Loucy (cell line): ENCODE data around the gene SETD2.

Source experiments
- H2AFZ ChIP-seq: fragments of 200-600 bp; sonication (generic); 2 replicates; pipeline ENCODE4 v1.6.0; 2016; ENCODE audit warnings: antibody characterized with exemption, mild to moderate bottlenecking, low read length, moderate library complexity
- H3F3A ChIP-seq: fragments of 200-600 bp; 2 replicates; pipeline ENCODE4 v1.6.0; 2016; ENCODE audit warnings: antibody characterized with exemption, low read depth, mild to moderate bottlenecking
- H3K27me3 ChIP-seq: fragments of 200-600 bp; sonication (generic); 2 replicates; pipeline ENCODE4 v1.6.1; 2014; ENCODE audit warnings: low read length, mild to moderate bottlenecking; ENCODE audit not compliant: insufficient read depth, poor library complexity, severe bottlenecking
- H3K36me3 ChIP-seq: fragments of 200-600 bp; sonication (generic); 2 replicates; pipeline ENCODE4 v1.6.1; 2016; ENCODE audit warnings: low read length; ENCODE audit not compliant: insufficient read depth
- H3K4me1 ChIP-seq: fragments of 200-600 bp; sonication (generic); 2 replicates; pipeline ENCODE4 v1.5.1; 2014; ENCODE audit warnings: low read length, mild to moderate bottlenecking; ENCODE audit not compliant: insufficient read depth, poor library complexity, severe bottlenecking
- H3K4me2 ChIP-seq: fragments of 200-600 bp; sonication (generic); 2 replicates; pipeline ENCODE4 v1.6.0; 2014; ENCODE audit warnings: antibody characterized with exemption, low read length, low read depth, mild to moderate bottlenecking; ENCODE audit not compliant: poor library complexity, severe bottlenecking
- H3K4me3 ChIP-seq: fragments of 200-600 bp; sonication (generic); 2 replicates; pipeline ENCODE4 v1.5.1; 2014; ENCODE audit warnings: low read length, mild to moderate bottlenecking, mixed read lengths; ENCODE audit not compliant: poor library complexity, severe bottlenecking
- H3K79me2 ChIP-seq: fragments of 200-600 bp; sonication (generic); 2 replicates; pipeline ENCODE4 v1.6.1; 2014; ENCODE audit warnings: low read length; ENCODE audit not compliant: insufficient read depth
- H3K9ac ChIP-seq: fragments of 200-600 bp; sonication (generic); 2 replicates; pipeline ENCODE4 v1.6.0; 2014; ENCODE audit warnings: mild to moderate bottlenecking, low read depth, low read length, moderate library complexity; ENCODE audit not compliant: poor library complexity, severe bottlenecking
- H3K9me2 ChIP-seq: fragments of 200-600 bp; sonication (generic); replicated peaks from 2 replicates; pipeline ENCODE4 v1.6.1; 2016; ENCODE audit warnings: low read depth, low read length, mixed read lengths
- H3K9me3 ChIP-seq: fragments of 200-600 bp; sonication (generic); 2 replicates; pipeline ENCODE4 v1.6.1; 2014; ENCODE audit warnings: mild to moderate bottlenecking, antibody characterized with exemption, low read length, low read depth; ENCODE audit not compliant: insufficient read depth
- H4K20me1 ChIP-seq: fragments of 200-600 bp; sonication (generic); 2 replicates; pipeline ENCODE4 v1.6.0; 2014; ENCODE audit warnings: antibody characterized with exemption, low read length, mild to moderate bottlenecking; ENCODE audit not compliant: insufficient read depth, poor library complexity, severe bottlenecking
- EZH2phosphoT487 ChIP-seq: fragments of 200-600 bp; IDR thresholded peaks from 2 replicates; pipeline ENCODE4 v1.6.1; 2018; ENCODE audit warnings: antibody characterized with exemption, mild to moderate bottlenecking, moderate library complexity, borderline replicate concordance
- TF ChIP-seq, protein P1 (sequence below): fragments of 200-600 bp; sonication (generic); conservative IDR thresholded peaks from 2 replicates; pipeline ENCODE4 v1.5.1; 2014; ENCODE audit warnings: mild to moderate bottlenecking, antibody characterized with exemption, low read length

The SETD2 gene

DNA sequence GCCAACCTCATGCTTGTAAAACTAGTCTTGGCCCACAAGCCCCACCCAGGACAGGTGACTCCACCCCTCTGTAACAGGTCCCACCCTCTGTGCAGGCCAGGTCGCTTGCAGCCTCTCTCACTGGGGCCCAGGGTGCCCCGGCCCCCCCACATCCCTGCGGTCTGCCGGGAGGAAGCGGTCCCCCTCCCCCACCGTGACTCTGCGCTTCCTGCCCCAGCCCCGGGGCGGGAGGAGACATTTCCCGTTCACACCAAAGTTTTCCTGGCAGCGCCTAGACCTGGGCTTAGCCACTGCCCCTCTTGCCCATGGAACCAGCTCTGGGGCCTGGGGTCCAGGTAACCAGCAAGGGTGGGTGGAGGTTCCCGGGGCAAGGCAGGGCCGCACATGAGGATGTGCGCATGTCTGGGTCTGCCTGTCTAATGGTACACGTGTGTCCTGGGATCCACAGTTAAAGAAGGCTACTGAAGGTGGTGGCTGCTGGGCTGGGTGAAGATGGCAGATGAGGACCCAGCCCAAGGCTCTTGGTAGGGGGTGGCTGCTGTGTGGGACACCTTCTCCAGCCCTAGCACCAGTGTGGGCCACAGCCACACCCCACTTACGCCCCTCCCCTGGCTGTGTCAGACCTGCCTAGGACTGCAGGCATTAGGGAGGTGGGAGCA lies 176.0 kb downstream of the SETD2 start:
- Histone ChIP-seq H3K27me3 (no peaks in the 10 kb centered on the region), H3K4me1 (peaks cover 78% of the 10 kb centered on the region), H3K9ac (peak overlapping the region; percentile 73), H3K4me3 (peak overlapping the region; percentile 67), H3F3A (no peaks in the 10 kb centered on the region), H4K20me1 (no peaks in the 10 kb centered on the region), H3K79me2 (peaks cover 86% of the 10 kb centered on the region), H3K4me2 (peak overlapping the region; percentile 93), H3K36me3 (peaks cover 5% of the 10 kb centered on the region; the same call in 1 of the 2 replicates), H3K9me3 (no peaks in the 10 kb centered on the region), H2AFZ (no peak overlapping the region), H3K9me2 (no peaks in the 10 kb centered on the region)
- TF ChIP-seq, protein P1, sequence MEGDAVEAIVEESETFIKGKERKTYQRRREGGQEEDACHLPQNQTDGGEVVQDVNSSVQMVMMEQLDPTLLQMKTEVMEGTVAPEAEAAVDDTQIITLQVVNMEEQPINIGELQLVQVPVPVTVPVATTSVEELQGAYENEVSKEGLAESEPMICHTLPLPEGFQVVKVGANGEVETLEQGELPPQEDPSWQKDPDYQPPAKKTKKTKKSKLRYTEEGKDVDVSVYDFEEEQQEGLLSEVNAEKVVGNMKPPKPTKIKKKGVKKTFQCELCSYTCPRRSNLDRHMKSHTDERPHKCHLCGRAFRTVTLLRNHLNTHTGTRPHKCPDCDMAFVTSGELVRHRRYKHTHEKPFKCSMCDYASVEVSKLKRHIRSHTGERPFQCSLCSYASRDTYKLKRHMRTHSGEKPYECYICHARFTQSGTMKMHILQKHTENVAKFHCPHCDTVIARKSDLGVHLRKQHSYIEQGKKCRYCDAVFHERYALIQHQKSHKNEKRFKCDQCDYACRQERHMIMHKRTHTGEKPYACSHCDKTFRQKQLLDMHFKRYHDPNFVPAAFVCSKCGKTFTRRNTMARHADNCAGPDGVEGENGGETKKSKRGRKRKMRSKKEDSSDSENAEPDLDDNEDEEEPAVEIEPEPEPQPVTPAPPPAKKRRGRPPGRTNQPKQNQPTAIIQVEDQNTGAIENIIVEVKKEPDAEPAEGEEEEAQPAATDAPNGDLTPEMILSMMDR = no peak
- TF ChIP-seq EZH2phosphoT487 = no peak

GRCh38 chr3:46987319-46987742 lies 176.6 kb downstream of the SETD2 start:
- Histone ChIP-seq H3K27me3 (no peaks in the 10 kb centered on the region), H3K79me2 (peaks cover 91% of the 10 kb centered on the region), H3K9ac (peak overlapping the region; percentile 73), H3K36me3 (peaks cover 5% of the 10 kb centered on the region; the same call in 1 of the 2 replicates), H4K20me1 (no peaks in the 10 kb centered on the region), H3K4me1 (peaks cover 84% of the 10 kb centered on the region), H3K4me3 (peak overlapping the region; percentile 67), H2AFZ (no peak overlapping the region), H3F3A (no peaks in the 10 kb centered on the region), H3K4me2 (peak overlapping the region; percentile 93), H3K9me2 (no peaks in the 10 kb centered on the region), H3K9me3 (no peaks in the 10 kb centered on the region)
- TF ChIP-seq, protein P1 = no peak; the same call in 1 of the 2 replicates

DNA sequence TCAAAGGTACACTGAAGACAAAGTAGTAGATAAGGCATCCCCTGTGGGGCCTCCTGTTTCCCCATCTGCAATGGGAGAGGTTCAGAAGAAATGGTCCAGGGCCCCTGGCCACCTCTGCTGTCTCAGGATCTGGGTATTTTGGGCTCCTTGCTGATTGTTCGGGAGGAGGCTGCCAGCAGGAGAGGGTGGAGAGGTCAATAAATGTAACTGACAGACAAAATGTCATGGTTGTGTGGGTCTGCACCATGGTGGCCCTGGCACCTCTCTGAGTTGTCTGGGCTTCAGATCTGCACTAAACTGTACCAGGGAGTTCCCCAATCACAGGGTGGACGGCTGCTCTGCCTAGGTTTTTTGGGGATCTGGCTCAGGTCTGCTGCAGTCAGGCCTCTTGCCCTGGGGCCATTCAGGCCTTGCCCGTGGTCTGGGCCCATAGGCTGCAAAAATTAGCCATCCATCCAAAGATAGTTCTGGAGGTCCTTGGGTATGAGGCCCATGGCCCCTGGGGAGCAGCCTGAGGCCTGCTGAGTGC lies 177.1 kb downstream of the SETD2 start:
- Histone ChIP-seq H3K9me2 (no peaks in the 10 kb centered on the region), H2AFZ (no peak overlapping the region), H4K20me1 (no peaks in the 10 kb centered on the region), H3K27me3 (no peaks in the 10 kb centered on the region), H3K4me1 (peaks cover 88% of the 10 kb centered on the region), H3K9ac (peak overlapping the region; percentile 73), H3K4me3 (peak overlapping the region; percentile 67), H3K36me3 (peaks cover 5% of the 10 kb centered on the region; the same call in 1 of the 2 replicates), H3K4me2 (peak overlapping the region; percentile 93), H3K9me3 (no peaks in the 10 kb centered on the region), H3F3A (no peaks in the 10 kb centered on the region), H3K79me2 (peaks cover 94% of the 10 kb centered on the region)
- TF ChIP-seq EZH2phosphoT487 = no peak
- TF ChIP-seq, protein P1 = no peak
